ENCODE results near the gene OGFR. TPM values are rescaled to one million over a fixed set of nuclear protein-coding genes. Genes with fewer than 3 reads are reported as not detected.
"Not testable (repeated sequence)": the region's sequence is repeated elsewhere in the genome, so short reads cannot be mapped to it uniquely, and the experiment has no call there.

The OGFR gene
- total and polyA plus RNA-seq, 2 experiments from 2014 or later: 9.6 to 50.6 TPM

- TF ChIP-seq ETS1 (IDR thresholded peaks at IDR 0.05) (no peak), CTCF (conservative IDR thresholded peaks at IDR 0.05; ENCODE audit: low read depth in 2 of 2) (no peak), ZNF114 (CRISPR knock-in tag; IDR thresholded peaks at IDR 0.05) (no peak), EZH2phosphoT487 (IDR thresholded peaks at IDR 0.05; ENCODE audit: unreplicated experiment) (no peak)
Observed at GRCh38 chr20:62852841-62853240, 48.2 kb downstream of the OGFR start (continued).

GRCh38 chr20:62853304-62853703 lies 48.7 kb downstream of the OGFR start:
- H3K4me1 Mint-ChIP-seq; H2AFZ ChIP-seq; H3F3A ChIP-seq (replicated peaks; ENCODE audit: low read depth); H3K27ac ChIP-seq (ENCODE audit: low read depth); H3K9me3 Mint-ChIP-seq; H3K4me3 Mint-ChIP-seq; H3K27me3 ChIP-seq (ENCODE audit: insufficient read depth); H3K4me2 ChIP-seq; ATAC-seq; DNase-seq (ENCODE audit: low spot score); H3K4me3 ChIP-seq; H3K4me1 ChIP-seq (ENCODE audit: insufficient read depth); H3K27me3 Mint-ChIP-seq (ENCODE audit: insufficient read depth, low read depth, poor library complexity); H3K27ac Mint-ChIP-seq; H3K9me2 ChIP-seq (ENCODE audit: insufficient read depth): not testable (repeated sequence)
- H3K36me3 Mint-ChIP-seq (ENCODE audit: low read depth): peaks cover 42% of the 10 kb centered on the region
- H4K20me1 ChIP-seq (replicated peaks; ENCODE audit: insufficient read depth): peaks cover 11% of the 10 kb centered on the region
- H3K79me2 ChIP-seq (replicated peaks; ENCODE audit: insufficient read depth): peaks cover 26% of the 10 kb centered on the region
- H3K36me3 ChIP-seq (ENCODE audit: insufficient read depth): peaks cover 27% of the 10 kb centered on the region

- H3K36me3 Mint-ChIP-seq (ENCODE audit: low read depth): peaks cover 43% of the 10 kb centered on the region
- Histone ChIP-seq H2AFZ (no peak overlapping the region), H3K36me3 (ENCODE audit: insufficient read depth) (peaks cover 27% of the 10 kb centered on the region), H4K20me1 (replicated peaks; ENCODE audit: insufficient read depth) (peaks cover 16% of the 10 kb centered on the region), H3K27me3 (ENCODE audit: insufficient read depth) (no peaks in the 10 kb centered on the region), H3K9me2 (ENCODE audit: insufficient read depth) (no peaks in the 10 kb centered on the region), H3K27ac (ENCODE audit: low read depth) (no peak overlapping the region), H3K4me1 (ENCODE audit: insufficient read depth) (no peaks in the 10 kb centered on the region), H3K79me2 (replicated peaks; ENCODE audit: insufficient read depth) (peaks cover 26% of the 10 kb centered on the region), H3K4me2 (no peak overlapping the region), H3K4me3 (no peak overlapping the region), H3F3A (replicated peaks; ENCODE audit: low read depth) (peaks cover 9% of the 10 kb centered on the region; the same call in 1 of the 2 replicates)
- peaks cover 10% of the 10 kb centered on the region for H3K4me1 Mint-ChIP-seq
- H3K27ac Mint-ChIP-seq: no peak overlapping the region
- no peak overlapping the region for H3K4me3 Mint-ChIP-seq
- no peaks in the 10 kb centered on the region for H3K9me3 Mint-ChIP-seq
- peaks cover 5% of the 10 kb centered on the region for H3K27me3 Mint-ChIP-seq (ENCODE audit: insufficient read depth, low read depth, poor library complexity)
- DNase-seq (ENCODE audit: low spot score) (no peak), ATAC-seq (no peak)
- TF ChIP-seq STAT1 (IDR thresholded peaks at IDR 0.05; ENCODE audit: unreplicated experiment) (no peak), NANOG (IDR thresholded peaks at IDR 0.05; ENCODE audit: borderline replicate concordance) (no peak), POLR2AphosphoS5 (IDR thresholded peaks at IDR 0.05; ENCODE audit: low read depth) (no peak), ETS1 (IDR thresholded peaks at IDR 0.05) (no peak), CREB1 (CRISPR knock-in tag; IDR thresholded peaks at IDR 0.05; ENCODE audit: low read depth) (no peak), REST (IDR thresholded peaks at IDR 0.05; ENCODE audit: unreplicated experiment) (no peak), JUNB (IDR thresholded peaks at IDR 0.05; ENCODE audit: unreplicated experiment) (no peak), CTCF (conservative IDR thresholded peaks at IDR 0.05; ENCODE audit: low read depth in 2 of 2) (no peak), ZNF331 (CRISPR knock-in tag; IDR thresholded peaks at IDR 0.05; ENCODE audit: low read depth) (no peak), ZNF114 (CRISPR knock-in tag; IDR thresholded peaks at IDR 0.05) (no peak), EZH2 (IDR thresholded peaks at IDR 0.05; ENCODE audit: low read depth, unreplicated experiment) (no peak)
Observed at GRCh38 chr20:62854121-62854520, 49.5 kb downstream of the OGFR start.

Data from GM23338 (cell line).